Thyroid gland (tissue), 4 donors: ENCODE data around the gene LRP3.

Experiments
- CTCF ChIP-seq, 6 experiments: fragments of 200-600 bp in 3 of 6; fragments of 450-650 bp in 3 of 6; sonication (generic) in 3 of 6; IDR thresholded peaks; one replicate each; pipeline ENCODE4 v1.5.1; 2016 to 2019; ENCODE audit warnings: antibody characterized with exemption in 6 of 6, mild to moderate bottlenecking in 2 of 6, inconsistent platforms in 1 of 6, moderate library complexity in 1 of 6
- POLR2A ChIP-seq, 2 donors: fragments of 450-650 bp; IDR thresholded peaks; one replicate each; pipeline ENCODE4 v1.6.1; 2017; ENCODE audit warnings: antibody characterized with exemption in 2 of 2, mild to moderate bottlenecking in 2 of 2, moderate library complexity in 1 of 2

DNA sequence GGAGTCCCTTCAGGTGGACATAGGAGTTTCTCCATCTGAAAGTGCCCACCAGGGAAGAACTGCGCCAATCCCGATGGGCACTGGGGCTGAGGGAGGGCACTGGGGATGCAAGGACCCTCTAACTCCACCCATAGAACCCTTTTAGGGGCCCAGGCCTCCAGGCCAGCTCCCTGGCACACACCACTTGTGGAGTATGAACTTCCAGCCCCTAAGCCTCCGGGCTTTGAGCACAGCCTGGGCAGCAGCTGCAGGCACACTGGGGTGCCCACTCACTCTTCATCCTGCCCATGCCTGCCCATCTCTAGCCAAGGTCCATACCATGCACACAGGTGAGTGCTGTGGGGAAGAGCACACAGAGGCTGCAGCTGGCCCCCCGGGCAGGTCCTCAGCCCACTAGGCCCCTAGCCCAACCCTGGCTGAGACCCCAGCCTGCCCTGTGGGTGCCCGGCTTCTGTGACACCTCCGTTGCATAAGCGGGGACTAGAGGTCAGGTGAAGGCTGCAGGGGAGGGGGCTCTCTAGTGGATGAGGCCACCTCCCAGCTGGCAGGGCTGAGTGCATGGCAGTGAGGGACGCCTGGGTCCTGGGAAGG, 46.1 kb downstream of the LRP3 start:
- no peak for TF ChIP-seq POLR2A (IDR thresholded peaks at IDR 0.05)
- no peak for TF ChIP-seq CTCF (IDR thresholded peaks at IDR 0.05)
